Panc1 (cell line): ENCODE measurements around the gene SYT9.

Source experiments
- CTCF ChIP-seq: fragments of 450-650 bp; IDR thresholded peaks from 2 replicates; pipeline ENCODE4 v1.5.1; 2017; ENCODE audit warnings: mild to moderate bottlenecking
- POLR2AphosphoS5 ChIP-seq: IDR thresholded peaks from 2 replicates; pipeline ENCODE4 v1.6.1; 2012; ENCODE audit warnings: mild to moderate bottlenecking, low read depth, low read length, moderate library complexity

GRCh38 chr11:7485186-7486097, 233.7 kb downstream of the SYT9 start, which contains the start of gene OLFML1:
- no peak for TF ChIP-seq POLR2AphosphoS5
- no peak for TF ChIP-seq CTCF
